HCT116 (cell line): Measurements from ENCODE around the gene ARID2. TPM values are rescaled to one million over a fixed set of nuclear protein-coding genes. Genes with fewer than 3 reads are reported as not detected.

Experiments
- ATAC-seq: fragments of 200-7000 bp; cut with Tn5 transposase; 2 replicates; pipeline ENCODE4 v1.9.1; 2020; ENCODE audit warnings: mild to moderate bottlenecking, moderate library complexity
- Bru-seq: library from RNA; stranded (reverse); fragments of 400-500 nt; gene quantifications from one replicate; lab custom pipeline; 2021; lab: Mats Ljungman, UMichigan
- BruChase-seq, 2 experiments: library from RNA; stranded (reverse); fragments of 400-500 nt; gene quantifications; one replicate each; lab custom pipeline; 2021; lab: Mats Ljungman, UMichigan
- BruUV-seq: library from RNA; stranded (reverse); fragments of 400-500 nt; replicated peaks from 2 replicates; lab custom pipeline; 2021; lab: Mats Ljungman, UMichigan
- CTCF ChIA-PET: fragments of 300-600 bp; sonication (Branson Sonifier 250); formaldehyde crosslinking; loops from one replicate; lab custom pipeline; 2021; ENCODE audit warnings: antibody characterized with exemption; lab: Charles Lee
- POLR2A ChIA-PET: fragments of 300-600, 350-600 bp; sonication (Branson Sonifier 250); formaldehyde crosslinking; loops from one replicate; lab custom pipeline; 2021; ENCODE audit warnings: antibody characterized with exemption; lab: Charles Lee
- RAD21 ChIA-PET, 2 experiments: fragments of 300-600 bp; sonication (Branson Sonifier 250); formaldehyde crosslinking; loops; one replicate each; lab custom pipeline; 2023; ENCODE audit warnings: low total read pairs in 2 of 2; ENCODE audit not compliant: uncharacterized antibody in 2 of 2, unreplicated experiment in 2 of 2, low non-redundant PET in 1 of 2; lab: Charles Lee
- DNase-seq: peaks from one replicate; pipeline ENCODE4 v3.0.0-alpha.2; 2010; ENCODE audit warnings: low read depth, low spot score
- H2AFZ ChIP-seq: fragments of 200-600 bp; shearing (Covaris generic), sonication (generic); 2 replicates; pipeline ENCODE4 v1.6.1; 2017; ENCODE audit warnings: low read depth, mixed run types, mixed read lengths, antibody characterized with exemption, low read length; ENCODE audit not compliant: poor library complexity, severe bottlenecking
- H3K27ac ChIP-seq: 2 replicates; pipeline ENCODE4 v1.5.1; 2012; ENCODE audit warnings: low read depth, low read length
- H3K27me3 ChIP-seq: fragments of 200-600 bp; sonication (generic); 2 replicates; pipeline ENCODE4 v1.6.1; 2016; ENCODE audit warnings: mixed run types, low read length, mixed read lengths; ENCODE audit not compliant: insufficient read depth
- H3K36me3 ChIP-seq, 2 experiments: fragments of 200-500 bp in 1 of 2; fragments of 200-600 bp in 1 of 2; sonication (Bioruptor generic) in 1 of 2; sonication (generic) in 1 of 2; 2 replicates each; pipeline versions ENCODE4 v1.5.1 to v1.6.1; 2014 to 2016; ENCODE audit warnings: low read length in 2 of 2, inconsistent platforms in 1 of 2, mixed read lengths in 1 of 2, mixed run types in 1 of 2; ENCODE audit not compliant: insufficient read depth in 2 of 2, control insufficient read depth in 1 of 2
- H3K4me1 ChIP-seq, 2 experiments: fragments of 200-600 bp in 1 of 2; sonication (generic) in 1 of 2; 2 replicates each; pipeline versions ENCODE4 v1.5.1 to v1.6.1; 2012 to 2017; ENCODE audit warnings: low read length in 2 of 2, inconsistent platforms in 1 of 2, mild to moderate bottlenecking in 1 of 2, mixed read lengths in 1 of 2, mixed run types in 1 of 2, moderate library complexity in 1 of 2; ENCODE audit not compliant: insufficient read depth in 2 of 2, control insufficient read depth in 1 of 2
- H3K4me2 ChIP-seq: fragments of 200-600 bp; sonication (generic); 2 replicates; pipeline ENCODE4 v1.6.1; 2017; ENCODE audit warnings: mixed run types, low read length, mixed read lengths
- H3K4me3 ChIP-seq, 2 experiments: fragments of 200-600 bp in 1 of 2; sonication (generic) in 1 of 2; replicated peaks in 1 of 2; 2 replicates each; pipeline ENCODE4 v1.5.1; 2011 to 2016; ENCODE audit warnings: low read length in 2 of 2, control low read depth in 1 of 2, low read depth in 1 of 2, mild to moderate bottlenecking in 1 of 2, mixed read lengths in 1 of 2, mixed run types in 1 of 2
- H3K79me2 ChIP-seq: fragments of 200-600 bp; sonication (generic); 2 replicates; pipeline ENCODE4 v1.6.1; 2017; ENCODE audit warnings: mild to moderate bottlenecking, mixed run types, low read length, moderate library complexity, mixed read lengths; ENCODE audit not compliant: insufficient read depth
- H3K9ac ChIP-seq: fragments of 200-600 bp; sonication (generic); 2 replicates; pipeline ENCODE4 v1.6.1; 2016; ENCODE audit warnings: low read length, mixed read lengths
- H3K9me2 ChIP-seq: fragments of 200-600 bp; sonication (generic), shearing (Covaris generic); 2 replicates; pipeline ENCODE4 v1.6.1; 2017; ENCODE audit warnings: mixed run types, mild to moderate bottlenecking, moderate library complexity; ENCODE audit not compliant: insufficient read depth
- H3K9me3 ChIP-seq, 2 experiments: fragments of 200-500 bp in 1 of 2; fragments of 200-600 bp in 1 of 2; sonication (Bioruptor generic) in 1 of 2; sonication (generic) in 1 of 2; 2 replicates each; pipeline ENCODE4 v1.6.1; 2014 to 2017; ENCODE audit warnings: low read length in 2 of 2, mixed read lengths in 2 of 2, inconsistent platforms in 1 of 2, low read depth in 1 of 2, mild to moderate bottlenecking in 1 of 2, mixed run types in 1 of 2, moderate library complexity in 1 of 2; ENCODE audit not compliant: control insufficient read depth in 1 of 2, insufficient read depth in 1 of 2
- H4K20me1 ChIP-seq: fragments of 200-600 bp; sonication (generic), shearing (Covaris generic); 2 replicates; pipeline ENCODE4 v1.6.1; 2017; ENCODE audit warnings: mixed run types, mild to moderate bottlenecking, moderate library complexity; ENCODE audit not compliant: insufficient read depth
- CTCF ChIP-seq, 3 experiments: fragments of 200-600 bp in 1 of 3; sonication (generic) in 1 of 3; IDR thresholded peaks in 2 of 3; conservative IDR thresholded peaks in 1 of 3; 2 replicates each; pipeline ENCODE4 v1.5.1; 2012 to 2017; ENCODE audit warnings: low read depth in 2 of 3, low read length in 2 of 3, antibody characterized with exemption in 1 of 3, borderline replicate concordance in 1 of 3, control low read depth in 1 of 3, mild to moderate bottlenecking in 1 of 3, mixed read lengths in 1 of 3, mixed run types in 1 of 3, moderate library complexity in 1 of 3; ENCODE audit not compliant: insufficient read depth in 1 of 3
- POLR2A ChIP-seq: IDR thresholded peaks from 2 replicates; pipeline ENCODE4 v1.7.0; 2011; ENCODE audit warnings: borderline replicate concordance; ENCODE audit not compliant: insufficient read depth, insufficient read length; ENCODE audit errors: extremely low read depth
- intact Hi-C: fragments of 100-400 bp; cut with micrococcal nuclease; formaldehyde crosslinking; loops from 2 replicates; pipeline ENCODE4 v1.10.0; 2022
- long read RNA-seq: library from polyadenylated mRNA; unstranded; transcript quantifications from one replicate; pipeline ENCODE4 v2.0.0, GENCODE V29; 2021; ENCODE audit not compliant: unreplicated experiment
- polyA plus RNA-seq: library from polyadenylated mRNA; unstranded; fragments of >200 nt; gene quantifications from 2 replicates; pipeline ENCODE4 v1.2.1, GENCODE V29; 2012; ENCODE audit warnings: missing spikeins
- total RNA-seq: library from RNA; stranded (reverse); gene quantifications from one replicate; pipeline ENCODE4 v1.2.1, GENCODE V29; 2021; ENCODE audit not compliant: unreplicated experiment

The ARID2 gene
- 30.5 TPM for total RNA-seq
- polyA plus RNA-seq, result 8.6 and 10.6 TPM in 2 replicates
- Bru-seq, nascent RNA, result percentile 91 among the genes with signal in this experiment
- percentile 78 among the genes with signal in this experiment for BruChase-seq, experiment 1, labeled RNA remaining after a 6-hour chase
- BruChase-seq, experiment 2, labeled RNA remaining after a 2-hour chase, result percentile 84 among the genes with signal in this experiment
- long read RNA-seq, full-length matches to known transcripts, result 2 of 27 reads
- long read RNA-seq, partial matches to known transcripts, result 22 of 27 reads
- long read RNA-seq, other reads (novel, unspliced or antisense), result 3 of 27 reads

DNA sequence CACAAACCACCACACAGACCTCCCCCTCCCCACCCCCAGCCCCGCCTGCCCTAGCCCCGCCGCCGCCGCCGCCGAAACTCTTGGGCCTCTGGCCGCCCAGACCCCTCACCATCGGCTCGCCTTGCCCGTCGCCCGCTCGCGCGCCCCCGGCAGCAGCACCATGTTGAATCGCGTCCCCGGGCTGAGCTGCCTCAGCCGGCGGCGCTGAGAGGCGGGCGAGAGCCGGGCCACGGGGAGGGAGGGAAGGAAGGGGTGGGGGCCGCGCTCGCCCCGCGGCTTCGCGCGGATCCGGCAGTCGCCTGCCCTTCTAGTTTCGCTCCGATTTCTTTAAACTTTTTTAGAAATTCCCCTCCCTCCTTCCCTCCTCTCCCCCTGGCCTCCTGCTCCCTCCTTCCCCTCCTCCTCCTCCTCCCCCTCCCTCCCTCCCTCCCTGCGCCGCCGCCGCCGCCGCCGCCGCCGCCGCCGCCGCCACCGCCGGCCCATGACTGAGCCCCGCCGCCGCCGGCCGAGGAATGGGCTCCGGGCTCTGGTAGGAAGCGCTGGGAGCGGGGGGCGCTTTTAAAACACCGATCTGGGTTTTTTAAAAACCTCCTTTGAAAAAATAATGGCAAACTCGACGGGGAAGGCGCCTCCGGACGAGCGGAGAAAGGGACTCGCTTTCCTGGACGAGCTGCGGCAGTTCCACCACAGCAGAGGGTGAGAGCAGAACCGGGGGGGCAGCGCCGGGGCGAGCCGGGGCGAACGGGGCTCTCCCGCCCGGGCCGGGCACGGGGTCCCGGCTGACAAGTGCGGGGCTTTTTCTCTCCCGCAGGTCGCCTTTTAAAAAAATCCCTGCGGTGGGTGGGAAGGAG lies at the start of gene ARID2:
ARID2 (plus strand) TSS at position 474 of the 851 bp plus-strand sequence; CDS start at position 605, 131 bp downstream.
- Histone ChIP-seq H3K79me2 (peaks cover 72% of the 10 kb centered on the region), H3K36me3 (peaks cover under 1 to 4% of the 10 kb centered on the region in 2 experiments; a peak in 1 of 4 replicates), H3K9ac (peak within 1 kb of the TSS; percentile 82), H3K4me3 (peak within 1 kb of the TSS; percentile 84 to 85), H3K4me1 (peaks cover 12 to 32% of the 10 kb centered on the region in 2 experiments; a peak in 3 of 4 replicates), H3K9me2 (no peaks in the 10 kb centered on the region), H2AFZ (peak within 1 kb of the TSS; percentile 8), H3K4me2 (peak within 1 kb of the TSS; percentile 80), H3K9me3 (no peaks in the 10 kb centered on the region), H4K20me1 (no peaks in the 10 kb centered on the region), H3K27me3 (no peaks in the 10 kb centered on the region), H3K27ac (peak within 1 kb of the TSS; percentile 94)
- ATAC-seq (peak; percentile 30), DNase-seq (peak; percentile 38)
- BruUV-seq, result no TSS peak
- TF ChIP-seq POLR2A, result peak; percentile 51
- no peak for TF ChIP-seq CTCF (IDR thresholded peaks at IDR 0.05 in 2 of 3, conservative IDR thresholded peaks at IDR 0.05 in 1 of 3; ENCODE audit: borderline replicate concordance in 1 of 3, insufficient read depth in 1 of 3, low read depth in 2 of 3, low read length in 2 of 3)
- POLR2A ChIA-PET, result interaction anchor here (0.6 to 0.9 kb wide), 2 partner anchors 16 to 34 kb away, joined by 3 to 4 read pairs; no protein-coding TSS in a partner anchor
- CTCF ChIA-PET, result interaction anchor here (0.6 to 2.7 kb wide), 4 partner anchors 8 to 185 kb away, joined by 3 to 18 read pairs (median 4); no protein-coding TSS in a partner anchor
- RAD21 ChIA-PET, result no interaction called here
- intact Hi-C loops, result loop anchor here (2.0 to 10.0 kb wide), 5 partner anchors 187 to 557 kb away; partner anchors contain the start of gene SCAF11
